SK-N-MC (cell line): ENCODE measurements around the gene FOXO6.

Source experiments
- EZH2 ChIP-seq: fragments of 200-600 bp; sonication (generic); IDR thresholded peaks from one replicate; pipeline ENCODE4 v1.6.1; 2017; ENCODE audit warnings: antibody characterized with exemption
- FOXP2 ChIP-seq: optimal IDR thresholded peaks from 2 replicates; pipeline ENCODE3; 2011; ENCODE audit warnings: mild to moderate bottlenecking, moderate library complexity; ENCODE audit not compliant: insufficient read depth; ENCODE audit errors: extremely low read length, control extremely low read depth
- POLR2AphosphoS5 ChIP-seq: IDR thresholded peaks from 2 replicates; pipeline ENCODE4 v1.6.1; 2012; ENCODE audit warnings: mild to moderate bottlenecking, low read depth, low read length, borderline replicate concordance

GRCh38 chr1:41374711-41375110 is 13.5 kb downstream of the FOXO6 start:
- no peak for TF ChIP-seq POLR2AphosphoS5
- no peak for TF ChIP-seq FOXP2
- no peak for TF ChIP-seq EZH2
